WI38 (cell line): ENCODE measurements around the gene MAN1A1.

Experiments used
- H3K4me3 ChIP-seq: 2 replicates; pipeline ENCODE4 v1.5.1; 2011; ENCODE audit warnings: low read depth, mild to moderate bottlenecking, control low read depth, low read length
- TF ChIP-seq, protein P1 (sequence below): IDR thresholded peaks from 2 replicates; pipeline ENCODE4 v1.5.1; 2012; ENCODE audit warnings: low read depth, mild to moderate bottlenecking, control low read depth, low read length

The MAN1A1 gene

DNA sequence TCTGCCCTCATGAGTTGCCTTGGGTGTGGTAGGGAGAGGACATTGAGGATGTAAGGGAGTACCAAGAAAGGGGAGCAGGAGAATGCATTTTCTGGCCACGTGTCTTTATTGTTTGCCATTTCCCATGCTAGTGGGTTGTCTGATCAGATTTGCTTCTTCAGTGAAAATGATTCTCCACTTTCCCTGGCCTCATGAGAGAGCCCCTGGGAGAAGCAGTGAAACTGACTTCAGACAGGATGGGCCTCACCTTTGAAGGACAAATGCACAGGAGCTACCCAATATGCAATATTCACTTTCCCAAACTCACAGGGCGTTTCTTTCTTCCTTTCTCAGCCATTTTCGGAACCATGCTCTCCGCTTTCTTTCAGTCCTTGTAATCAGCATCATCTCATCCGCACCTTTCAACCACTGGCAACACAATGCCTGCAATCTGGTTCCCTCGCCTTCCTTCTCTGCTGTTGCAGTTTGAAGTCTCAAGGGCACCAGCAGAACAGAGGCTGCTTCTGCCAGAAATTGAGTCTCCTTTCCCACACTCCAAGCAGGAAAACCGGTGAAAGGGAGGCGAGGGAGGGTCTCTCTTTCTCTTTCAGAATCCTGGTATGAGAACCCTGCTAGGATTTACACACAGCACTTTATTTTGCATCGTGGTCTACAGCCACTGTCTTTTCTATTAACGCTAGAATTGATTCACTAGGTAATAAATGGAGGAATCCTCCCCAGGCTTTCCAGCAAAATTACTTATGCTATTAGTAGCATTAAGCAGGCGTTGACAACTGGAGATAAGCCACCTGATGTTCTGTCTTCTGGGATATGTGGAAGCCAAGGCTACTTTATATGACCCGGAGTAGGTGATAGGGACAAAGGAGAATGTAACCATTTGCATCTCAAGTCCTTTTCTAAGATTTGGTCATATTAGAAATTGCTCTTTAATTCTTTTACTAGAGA lies 209.1 kb downstream of the MAN1A1 start:
- no peak overlapping the region for H3K4me3 ChIP-seq
- TF ChIP-seq, protein P1, sequence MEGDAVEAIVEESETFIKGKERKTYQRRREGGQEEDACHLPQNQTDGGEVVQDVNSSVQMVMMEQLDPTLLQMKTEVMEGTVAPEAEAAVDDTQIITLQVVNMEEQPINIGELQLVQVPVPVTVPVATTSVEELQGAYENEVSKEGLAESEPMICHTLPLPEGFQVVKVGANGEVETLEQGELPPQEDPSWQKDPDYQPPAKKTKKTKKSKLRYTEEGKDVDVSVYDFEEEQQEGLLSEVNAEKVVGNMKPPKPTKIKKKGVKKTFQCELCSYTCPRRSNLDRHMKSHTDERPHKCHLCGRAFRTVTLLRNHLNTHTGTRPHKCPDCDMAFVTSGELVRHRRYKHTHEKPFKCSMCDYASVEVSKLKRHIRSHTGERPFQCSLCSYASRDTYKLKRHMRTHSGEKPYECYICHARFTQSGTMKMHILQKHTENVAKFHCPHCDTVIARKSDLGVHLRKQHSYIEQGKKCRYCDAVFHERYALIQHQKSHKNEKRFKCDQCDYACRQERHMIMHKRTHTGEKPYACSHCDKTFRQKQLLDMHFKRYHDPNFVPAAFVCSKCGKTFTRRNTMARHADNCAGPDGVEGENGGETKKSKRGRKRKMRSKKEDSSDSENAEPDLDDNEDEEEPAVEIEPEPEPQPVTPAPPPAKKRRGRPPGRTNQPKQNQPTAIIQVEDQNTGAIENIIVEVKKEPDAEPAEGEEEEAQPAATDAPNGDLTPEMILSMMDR = no peak

DNA sequence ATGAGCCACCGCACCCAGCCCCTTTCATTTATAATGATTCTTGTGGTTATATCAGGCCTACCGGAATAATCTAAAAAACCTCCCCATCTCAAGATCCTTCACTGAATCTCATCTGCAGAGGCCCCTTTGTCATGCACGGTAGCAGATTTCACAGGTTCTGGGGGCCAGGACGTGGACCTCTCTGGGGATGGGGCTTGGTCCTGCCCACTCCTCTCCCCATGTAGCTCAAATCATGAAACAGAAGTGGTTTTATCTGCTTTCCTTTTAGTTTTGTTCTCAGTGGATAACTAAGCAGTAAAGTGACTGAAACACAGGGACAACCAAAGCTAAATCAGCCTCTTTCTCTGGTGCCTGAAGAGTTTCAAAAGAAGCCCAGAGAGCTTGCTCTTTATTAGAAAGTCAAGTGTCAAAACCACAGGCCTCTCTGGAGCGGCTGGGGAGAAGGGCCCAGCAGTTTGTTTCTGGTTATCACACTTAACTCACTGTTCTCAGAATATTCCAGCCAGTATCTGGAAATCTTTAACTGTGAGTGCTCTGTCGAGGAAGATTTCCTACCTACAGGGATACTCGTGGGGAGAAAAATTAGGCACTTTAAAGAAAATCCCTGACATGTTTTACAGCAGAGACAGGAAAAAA lies 210.5 kb downstream of the MAN1A1 start:
- TF ChIP-seq, protein P1 = no peak
- H3K4me3 ChIP-seq = no peak overlapping the region

DNA sequence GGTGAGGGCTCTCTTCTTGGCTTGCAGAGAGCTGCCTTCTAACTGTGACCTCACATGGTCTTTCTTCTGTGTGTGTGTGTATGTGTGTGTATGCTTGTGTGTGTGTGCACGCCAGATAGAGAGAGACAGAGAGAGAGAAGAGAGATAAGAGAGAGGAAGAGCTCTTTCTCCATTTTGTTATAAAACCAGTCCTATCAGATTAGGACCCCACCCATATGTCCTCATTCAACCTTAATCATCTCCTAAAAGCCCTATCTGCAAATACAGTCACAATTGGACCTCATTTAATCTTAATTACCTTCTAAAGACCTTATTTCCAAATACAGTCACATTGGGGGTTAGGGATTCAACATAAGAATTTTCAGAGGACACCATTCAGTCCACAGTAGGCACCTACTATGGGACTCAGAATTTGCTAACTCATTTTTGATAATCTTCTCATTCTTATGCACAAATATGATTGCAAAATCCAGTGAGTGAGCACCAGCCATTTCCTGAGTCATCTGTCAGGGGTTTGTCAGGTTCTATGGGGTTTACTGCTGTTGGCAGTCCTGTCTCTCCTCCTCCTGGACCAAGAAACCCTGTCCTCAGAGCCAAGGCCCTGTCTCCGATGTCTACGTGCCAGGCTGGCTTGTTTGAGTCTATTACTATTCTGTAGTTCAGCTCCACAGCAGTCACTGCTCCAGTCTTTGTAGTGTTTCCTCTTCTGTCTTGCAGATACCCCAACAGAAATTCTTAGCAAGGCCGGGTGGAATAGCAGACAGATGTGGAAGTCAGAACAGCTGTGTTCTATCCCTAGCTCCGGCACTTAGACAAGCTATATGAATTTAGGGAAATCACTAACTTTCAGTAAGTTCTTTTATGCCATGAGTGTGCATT lies 212.1 kb downstream of the MAN1A1 start:
- no peak overlapping the region for H3K4me3 ChIP-seq
- TF ChIP-seq, protein P1 = no peak

DNA sequence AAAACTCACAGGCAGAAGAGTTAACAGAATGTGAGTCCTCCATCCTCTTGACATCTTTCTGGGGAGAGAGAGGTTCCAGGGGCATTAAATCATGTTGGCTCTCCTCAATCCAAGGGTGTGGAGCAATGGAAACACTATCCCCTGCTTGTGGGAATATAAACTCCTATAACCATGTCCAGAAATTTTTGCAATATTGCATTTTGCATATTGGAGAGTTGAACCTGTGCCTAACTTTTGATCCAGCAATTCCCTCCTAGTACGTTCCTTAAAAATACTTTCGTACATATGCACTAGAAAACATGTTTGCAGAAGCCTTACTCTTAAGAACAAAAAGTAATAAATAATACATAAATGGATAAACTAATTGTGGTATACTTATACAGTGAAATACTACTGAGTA lies 214.8 kb downstream of the MAN1A1 start:
- H3K4me3 ChIP-seq = no peak overlapping the region
- TF ChIP-seq, protein P1 = no peak

DNA sequence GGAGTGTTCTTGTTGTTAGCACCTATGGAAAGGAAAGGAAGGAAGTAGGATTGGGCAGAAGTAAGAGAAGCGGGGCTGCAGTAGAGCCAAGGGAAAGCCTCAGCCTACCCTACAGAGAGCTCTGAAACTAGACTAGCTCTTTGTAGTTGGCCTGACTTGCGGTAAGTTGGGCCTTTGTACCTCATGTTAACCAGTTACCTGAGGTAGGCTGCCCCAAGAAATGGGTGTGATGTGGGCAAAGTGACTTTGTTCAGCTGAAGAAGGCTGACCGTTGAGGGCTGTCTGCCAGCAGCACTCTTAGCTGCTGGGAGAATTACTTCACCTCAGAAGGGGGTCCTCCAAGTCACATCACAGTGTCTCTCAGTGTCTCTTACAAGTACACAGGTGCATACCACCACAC lies 216.2 kb downstream of the MAN1A1 start:
- H3K4me3 ChIP-seq = no peak overlapping the region
- TF ChIP-seq, protein P1 = no peak

DNA sequence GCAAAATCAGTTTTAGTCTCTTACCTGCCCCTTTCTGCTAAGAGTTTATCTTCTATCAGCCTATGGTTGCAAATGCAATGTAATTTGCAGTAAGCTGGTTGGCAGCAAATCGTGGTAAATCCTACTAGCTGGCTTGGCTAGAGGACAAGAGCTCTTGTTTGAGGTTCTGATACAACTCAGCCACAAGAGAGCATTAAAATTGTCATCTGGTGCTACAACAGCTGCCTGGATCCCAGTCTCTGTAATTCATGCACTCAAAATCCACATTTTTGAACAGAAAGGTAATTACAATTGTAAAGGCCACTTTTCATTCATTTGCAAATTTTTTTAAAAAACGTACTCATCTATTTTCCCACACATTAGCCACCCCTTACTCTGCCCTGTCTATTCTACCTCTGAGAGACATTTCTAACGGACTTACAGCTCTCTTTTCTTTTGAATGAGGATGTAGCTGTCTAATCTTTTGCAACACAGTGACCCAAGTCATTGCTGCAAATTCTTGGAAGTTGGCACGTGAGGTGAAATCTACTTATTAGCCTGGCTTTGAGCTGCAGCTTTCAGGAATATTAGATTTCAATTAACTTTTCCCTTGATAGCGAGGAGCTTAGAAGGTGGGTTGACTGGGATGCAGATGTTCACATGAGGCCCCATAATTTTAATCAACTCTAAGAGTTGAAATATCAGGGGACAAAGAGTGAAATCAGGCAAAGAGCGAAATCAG lies 217.1 kb downstream of the MAN1A1 start:
- no peak overlapping the region for H3K4me3 ChIP-seq

More for the DNA sequence above, 217.1 kb downstream of the MAN1A1 start:
- TF ChIP-seq, protein P1 = no peak
